LNCaP clone FGC (cell line): ENCODE measurements around the gene AK2.

Experiments
- DNase-seq: peaks from one replicate; pipeline ENCODE4 v3.0.0-alpha.2; 2011; ENCODE audit warnings: low read depth
- H3K4me3 ChIP-seq: 2 replicates; pipeline ENCODE4 v1.5.1; 2011; ENCODE audit warnings: mild to moderate bottlenecking, low read depth, low read length, control low read depth
- TF ChIP-seq, protein P1 (sequence below): IDR thresholded peaks from 2 replicates; pipeline ENCODE4 v1.5.1; 2012; ENCODE audit warnings: mild to moderate bottlenecking; ENCODE audit not compliant: control insufficient read depth, insufficient read depth; ENCODE audit errors: extremely low read depth

Gene AK2

DNA sequence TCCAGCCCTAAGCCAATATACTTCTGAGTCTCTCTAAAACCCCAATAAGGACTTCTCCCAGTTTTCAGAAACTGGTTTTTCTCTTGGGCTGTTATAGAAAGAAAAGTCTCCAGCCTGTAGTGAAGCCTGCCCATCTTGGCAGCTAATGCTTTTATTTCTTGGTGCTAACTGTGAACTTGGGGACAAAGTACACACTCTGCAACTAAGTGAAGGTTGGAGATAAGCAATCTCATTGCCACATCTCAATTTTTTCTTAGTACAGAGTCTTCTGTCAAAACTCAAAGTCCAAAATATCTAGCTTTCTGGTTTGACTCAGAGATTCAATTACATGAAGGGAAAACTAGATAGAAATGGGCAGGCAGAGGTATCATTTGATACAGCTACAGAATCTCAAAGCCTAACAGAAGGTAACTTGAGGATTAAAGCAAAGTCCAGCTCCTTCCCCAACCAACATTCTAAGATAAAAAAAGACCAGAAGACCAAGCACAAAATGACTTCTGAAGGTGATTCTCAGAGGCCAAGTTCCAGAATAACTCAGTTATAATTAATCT lies 14.0 kb downstream of the AK2 start:
- no peak overlapping the region for H3K4me3 ChIP-seq
- TF ChIP-seq, protein P1, sequence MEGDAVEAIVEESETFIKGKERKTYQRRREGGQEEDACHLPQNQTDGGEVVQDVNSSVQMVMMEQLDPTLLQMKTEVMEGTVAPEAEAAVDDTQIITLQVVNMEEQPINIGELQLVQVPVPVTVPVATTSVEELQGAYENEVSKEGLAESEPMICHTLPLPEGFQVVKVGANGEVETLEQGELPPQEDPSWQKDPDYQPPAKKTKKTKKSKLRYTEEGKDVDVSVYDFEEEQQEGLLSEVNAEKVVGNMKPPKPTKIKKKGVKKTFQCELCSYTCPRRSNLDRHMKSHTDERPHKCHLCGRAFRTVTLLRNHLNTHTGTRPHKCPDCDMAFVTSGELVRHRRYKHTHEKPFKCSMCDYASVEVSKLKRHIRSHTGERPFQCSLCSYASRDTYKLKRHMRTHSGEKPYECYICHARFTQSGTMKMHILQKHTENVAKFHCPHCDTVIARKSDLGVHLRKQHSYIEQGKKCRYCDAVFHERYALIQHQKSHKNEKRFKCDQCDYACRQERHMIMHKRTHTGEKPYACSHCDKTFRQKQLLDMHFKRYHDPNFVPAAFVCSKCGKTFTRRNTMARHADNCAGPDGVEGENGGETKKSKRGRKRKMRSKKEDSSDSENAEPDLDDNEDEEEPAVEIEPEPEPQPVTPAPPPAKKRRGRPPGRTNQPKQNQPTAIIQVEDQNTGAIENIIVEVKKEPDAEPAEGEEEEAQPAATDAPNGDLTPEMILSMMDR: no peak

DNA sequence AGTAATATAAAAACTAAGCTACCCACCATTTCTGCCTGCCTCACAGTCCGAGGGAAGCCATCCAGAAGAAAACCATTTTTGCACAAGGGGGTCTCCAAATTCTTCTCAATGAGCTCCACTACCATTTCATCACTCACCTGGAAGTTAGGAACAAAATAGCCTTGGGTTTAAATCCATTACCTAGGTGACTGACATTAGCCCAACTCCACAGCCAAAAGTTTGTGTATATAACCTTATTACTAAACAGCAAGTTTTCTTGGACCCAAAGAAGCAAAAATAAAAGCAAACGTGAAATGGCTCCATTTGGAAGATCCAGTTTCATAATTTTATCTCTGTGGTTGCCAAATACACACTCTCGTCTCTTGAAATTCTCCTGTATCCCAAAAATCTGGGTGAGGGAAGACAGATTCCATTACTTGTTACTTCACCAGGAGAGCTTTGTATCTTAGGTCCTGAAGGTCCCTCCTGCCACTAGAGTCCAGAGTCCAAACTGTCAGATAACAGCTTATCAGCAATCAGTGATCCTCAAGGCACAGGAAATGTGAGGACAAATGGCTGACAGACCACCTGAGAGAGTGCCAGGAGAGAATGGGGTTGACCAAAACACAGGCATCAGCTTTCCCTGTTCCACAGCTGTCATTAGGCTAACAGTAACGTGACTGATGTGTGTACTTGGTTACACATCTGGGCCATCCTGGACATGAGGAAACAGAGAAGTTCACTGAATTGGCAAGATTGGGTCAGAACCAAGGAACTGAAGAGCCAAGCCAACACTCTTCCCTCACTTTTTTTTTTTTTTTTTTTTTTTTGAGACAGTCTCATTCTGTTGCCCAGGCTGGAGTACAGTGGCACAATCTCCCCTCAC lies 14.9 kb downstream of the AK2 start:
- no peak overlapping the region for H3K4me3 ChIP-seq
- DNase-seq: no peak
- TF ChIP-seq, protein P1: no peak

More for the DNA sequence above, 14.0 kb downstream of the AK2 start:
- DNase-seq: no peak

DNA sequence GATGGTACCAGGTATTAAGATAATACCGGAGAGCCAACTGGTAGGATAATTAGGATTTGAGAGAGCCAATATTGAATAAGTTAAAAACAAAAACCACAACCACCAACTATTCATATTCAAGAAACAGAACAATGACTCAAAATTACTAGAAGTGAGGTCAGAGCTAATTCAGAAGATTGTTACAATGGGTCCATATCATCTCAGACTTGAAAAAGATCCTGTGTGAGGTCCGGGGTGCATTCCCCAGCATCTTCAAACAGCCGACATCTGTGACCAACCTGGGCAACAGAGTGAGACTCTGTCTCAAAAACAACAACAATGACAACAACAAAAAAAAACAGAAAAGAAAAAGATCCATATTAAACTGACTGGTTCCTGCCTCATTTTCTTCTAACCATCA lies 18.6 kb downstream of the AK2 start:
- no peak for DNase-seq
- TF ChIP-seq, protein P1: no peak
- H3K4me3 ChIP-seq: no peak overlapping the region

DNA sequence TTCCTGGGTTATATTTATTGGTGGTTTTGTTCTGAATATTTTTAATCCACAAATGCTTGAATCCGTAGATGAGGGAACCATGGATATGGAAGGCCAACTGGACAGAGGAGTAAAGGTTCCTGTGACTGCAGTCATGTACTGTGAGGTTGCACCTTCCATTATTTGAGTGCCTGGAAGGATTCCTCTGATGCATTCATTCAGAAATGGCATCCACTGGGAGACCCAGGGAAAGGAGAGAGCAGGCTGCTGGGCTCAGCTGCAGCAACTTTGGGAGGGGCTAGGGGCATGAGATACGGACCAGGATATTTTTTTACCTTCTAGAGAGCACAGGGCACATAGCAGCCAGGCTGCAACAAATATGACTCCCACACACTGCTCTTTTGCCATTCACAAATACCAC lies 19.5 kb downstream of the AK2 start:
- DNase-seq: no peak
- H3K4me3 ChIP-seq: no peak overlapping the region
- TF ChIP-seq, protein P1: no peak

DNA sequence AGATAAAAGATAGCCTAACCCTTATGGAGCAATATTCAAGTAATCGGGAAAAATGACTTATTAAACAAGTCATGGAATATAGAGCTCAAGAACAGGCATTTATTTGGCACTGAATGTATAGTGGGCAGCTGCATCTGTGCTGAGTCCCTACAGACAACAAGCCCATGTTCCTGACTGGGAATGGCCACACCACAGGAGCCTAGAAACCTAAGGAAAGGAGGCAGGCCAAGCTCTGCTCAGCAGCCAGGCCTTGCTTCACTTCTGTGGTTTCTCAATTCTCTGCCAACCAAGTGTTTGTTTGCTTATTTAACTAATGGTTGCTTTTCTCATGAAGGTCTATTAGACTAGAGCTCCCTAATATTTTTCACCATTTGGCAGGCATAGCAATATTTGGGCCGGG lies 21.5 kb downstream of the AK2 start:
- DNase-seq: peak; percentile 43
- H3K4me3 ChIP-seq: no peak overlapping the region
- TF ChIP-seq, protein P1: no peak

DNA sequence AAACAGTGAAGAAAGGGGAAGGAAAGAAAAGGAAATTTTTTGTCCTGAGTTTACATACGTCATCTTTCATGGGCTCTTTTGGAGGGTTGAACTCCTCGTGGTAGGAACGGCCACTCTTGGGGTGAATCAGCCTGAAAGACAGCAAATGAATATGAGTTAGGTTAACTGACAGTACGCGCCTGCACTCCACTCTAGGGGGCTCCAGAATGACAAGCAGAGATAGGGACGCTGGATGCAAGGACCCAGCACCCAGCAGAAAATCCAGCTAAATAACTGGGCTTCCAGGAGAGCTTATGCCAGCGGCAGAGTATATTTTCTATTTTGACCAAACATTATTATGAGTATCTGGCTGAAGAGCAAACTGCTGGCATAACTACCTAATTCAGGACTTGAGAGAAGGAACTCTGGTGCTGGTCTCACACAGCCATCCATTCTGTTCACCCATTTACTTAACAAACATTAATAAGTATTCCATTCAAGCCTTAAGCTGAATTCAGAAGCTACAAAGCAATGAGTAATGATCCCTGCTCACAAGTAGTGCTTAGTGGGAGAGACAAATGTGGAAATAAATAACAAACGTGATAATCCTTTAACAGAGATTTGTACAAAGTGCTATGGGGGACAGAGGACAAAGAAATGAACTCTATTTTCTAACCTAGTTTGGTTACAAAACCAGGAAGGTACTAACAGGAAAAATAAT lies 22.1 kb downstream of the AK2 start:
- no peak for DNase-seq
- TF ChIP-seq, protein P1: no peak
- H3K4me3 ChIP-seq: no peak overlapping the region
